K562 (cell line): ENCODE measurements around the gene OSGEP. TPM values are rescaled to one million over a fixed set of nuclear protein-coding genes. Genes with fewer than 3 reads are reported as not detected.

ENCODE experiments used
- ATAC-seq: fragments of 200-7000 bp; cut with Tn5 transposase; 3 replicates; pipeline ENCODE4 v1.9.1; 2020; ENCODE audit warnings: moderate library complexity
- BruUV-seq: library from RNA; stranded (reverse); fragments of 400-500 nt; replicated peaks from 2 replicates; lab custom pipeline; 2021; lab: Mats Ljungman, UMichigan
- CTCF ChIA-PET: fragments of 300-600 bp; formaldehyde crosslinking; extraction: SDS; loops from one replicate; lab custom pipeline; 2021; ENCODE audit warnings: low intra/inter-chr PET ratio; lab: Yijun Ruan, JAX
- POLR2A ChIA-PET: fragments of 300-600, 350-650 bp; sonication (Branson Sonifier 250); formaldehyde crosslinking; extraction: SDS; loops from one replicate; lab custom pipeline; 2021; ENCODE audit warnings: antibody characterized with exemption, inconsistent platforms; lab: Yijun Ruan, JAX
- DNase-seq, 4 experiments: peaks; one replicate each; pipeline versions ENCODE4 v3.0.0 to v3.0.0-alpha.2; 2011 to 2018; ENCODE audit warnings: low spot score in 3 of 4, mixed read lengths in 3 of 4; ENCODE audit errors: extremely low read depth in 1 of 4
- FAIRE-seq: peaks from 2 replicates; lab custom pipeline; 2011; peaks lifted over from hg19 to GRCh38; lab: Jason Lieb, UNC
- H2AFZ ChIP-seq: 2 replicates; pipeline ENCODE4 v1.6.0; 2011; ENCODE audit warnings: low read depth, low read length, control low read depth, inconsistent platforms
- H3K27ac ChIP-seq: fragments of 200-600 bp; 3 replicates; pipeline ENCODE4 v1.8.0; 2011; ENCODE audit warnings: low read depth, mild to moderate bottlenecking, control low read depth, inconsistent platforms, low read length, moderate library complexity, mixed read lengths; ENCODE audit errors: extremely low read depth
- H3K27me3 ChIP-seq, 2 experiments: fragments of 300-600 bp in 1 of 2; 2 replicates in 1 of 2; 3 replicates in 1 of 2; pipeline versions ENCODE4 v1.6.0 to v1.8.0; 2011; ENCODE audit warnings: inconsistent platforms in 2 of 2, low read length in 2 of 2, mild to moderate bottlenecking in 1 of 2, mixed read lengths in 1 of 2, moderate library complexity in 1 of 2; ENCODE audit not compliant: control insufficient read depth in 2 of 2, insufficient read depth in 2 of 2
- H3K36me3 ChIP-seq: fragments of 300-600 bp; 3 replicates; pipeline ENCODE4 v1.8.0; 2011; ENCODE audit warnings: mild to moderate bottlenecking, low read length, inconsistent platforms; ENCODE audit not compliant: control insufficient read depth, insufficient read depth
- H3K4me1 ChIP-seq, 2 experiments: fragments of 200-600 bp in 1 of 2; replicated peaks in 1 of 2; 2 replicates in 1 of 2; 3 replicates in 1 of 2; pipeline versions ENCODE4 v1.5.1 to v1.8.0; 2011; ENCODE audit warnings: inconsistent platforms in 2 of 2, low read length in 2 of 2, mild to moderate bottlenecking in 1 of 2, mixed read lengths in 1 of 2, moderate library complexity in 1 of 2; ENCODE audit not compliant: control insufficient read depth in 2 of 2, insufficient read depth in 2 of 2
- H3K4me2 ChIP-seq: 2 replicates; pipeline ENCODE4 v1.6.1; 2011; ENCODE audit warnings: low read length, control low read depth, inconsistent platforms, mixed read lengths; ENCODE audit not compliant: insufficient read depth
- H3K4me3 ChIP-seq: fragments of 200-600 bp; sonication (generic), shearing (Covaris generic); 2 replicates; pipeline ENCODE4 v1.5.1; 2016; ENCODE audit warnings: control low read depth, inconsistent platforms
- H3K79me2 ChIP-seq: fragments of 200-600 bp; 3 replicates; pipeline ENCODE4 v1.8.0; 2011; ENCODE audit warnings: low read length, inconsistent platforms; ENCODE audit not compliant: control insufficient read depth, insufficient read depth
- H3K9ac ChIP-seq, 2 experiments: 2 replicates each; pipeline versions ENCODE4 v1.6.0 to v1.6.1; 2011; ENCODE audit warnings: low read depth in 2 of 2, low read length in 2 of 2, control low read depth in 1 of 2, inconsistent platforms in 1 of 2, mild to moderate bottlenecking in 1 of 2, mixed read lengths in 1 of 2; ENCODE audit not compliant: insufficient read depth in 1 of 2
- H3K9me1 ChIP-seq: one replicate; pipeline ENCODE4 v1.6.0; 2011; ENCODE audit warnings: inconsistent platforms, mild to moderate bottlenecking, low read length, moderate library complexity; ENCODE audit not compliant: control insufficient read depth, insufficient read depth
- H3K9me3 ChIP-seq: replicated peaks from 2 replicates; pipeline ENCODE4 v1.5.1; 2011; ENCODE audit warnings: low read depth, low read length, inconsistent platforms; ENCODE audit not compliant: control insufficient read depth, insufficient read depth
- H4K20me1 ChIP-seq: replicated peaks from 2 replicates; pipeline ENCODE4 v1.6.1; 2011; ENCODE audit warnings: low read length, inconsistent platforms, mixed read lengths; ENCODE audit not compliant: control insufficient read depth, insufficient read depth
- BDP1 ChIP-seq: IDR thresholded peaks from 3 replicates; pipeline ENCODE4 v1.6.1; 2011; ENCODE audit not compliant: insufficient read length, insufficient read depth
- CBFA2T2 ChIP-seq: fragments of 450-650 bp; conservative IDR thresholded peaks from 2 replicates; pipeline ENCODE4 v1.6.1; 2017; ENCODE audit warnings: mild to moderate bottlenecking
- FOXM1 ChIP-seq, 2 experiments: fragments of 450-650 bp in 1 of 2; sonication (generic) in 1 of 2; formaldehyde crosslinking in 1 of 2; IDR thresholded peaks; 2 replicates each; pipeline versions ENCODE4 v1.6.1 to v1.9.0; 2017 to 2022; ENCODE audit warnings: low read depth in 2 of 2, mild to moderate bottlenecking in 2 of 2, missing genetic modification reagents in 1 of 2, moderate library complexity in 1 of 2
- KAT8 ChIP-seq: fragments of 450-650 bp; IDR thresholded peaks from 2 replicates; pipeline ENCODE4 v1.6.1; 2016; ENCODE audit warnings: low read depth, mild to moderate bottlenecking
- KHSRP ChIP-seq: fragments of 450-650 bp; IDR thresholded peaks from 2 replicates; pipeline ENCODE4 v1.6.1; 2017
- POLR2B ChIP-seq: fragments of 450-650 bp; IDR thresholded peaks from 2 replicates; pipeline ENCODE4 v1.6.1; 2018; ENCODE audit warnings: low read depth; ENCODE audit not compliant: partially characterized antibody
- SAFB ChIP-seq: fragments of 200-400 bp; formaldehyde crosslinking; IDR thresholded peaks from 2 replicates; pipeline ENCODE4 v1.6.1; 2017; ENCODE audit warnings: low read depth, low read length, borderline replicate concordance
- ZNF134 ChIP-seq: fragments of 250-450 bp; sonication (Bioruptor Pico); conservative IDR thresholded peaks from 2 replicates; pipeline ENCODE4 v1.4.0; 2020
- ZNF764 ChIP-seq: fragments of 250-450 bp; sonication (Bioruptor Pico); IDR thresholded peaks from 2 replicates; pipeline ENCODE4 v1.4.0; 2020; ENCODE audit warnings: low read depth, mild to moderate bottlenecking, moderate library complexity
- WGBS: fragments of 100-300 bp; shearing (Covaris generic); methylation state at CpG from one replicate; pipeline ENCODE4 v1.1.6; 2016; ENCODE audit warnings: low coverage, mixed read lengths; ENCODE audit not compliant: insufficient coverage; ENCODE audit errors: missing lambda C conversion rate; 5-methylcytosine and 5-hydroxymethylcytosine counted together
- in situ Hi-C: fragments of 300-500 bp; cut with MboI; formaldehyde crosslinking; loops from 4 replicates; pipeline ENCODE4 v1.15.0; 2018; ENCODE audit warnings: inconsistent platforms, mixed read lengths
- intact Hi-C: fragments of 100-400 bp; cut with micrococcal nuclease; formaldehyde crosslinking; loops from 2 replicates; pipeline ENCODE4 v1.14.2; 2022
- polyA plus RNA-seq, 8 experiments: library from polyadenylated mRNA; depleted of rRNA in 4 of 8; stranded (reverse) in 5 of 8; unstranded in 3 of 8; fragments of >200 nt; fragmentation: Nextera tagmentation in 2 of 8; fragmentation: Illumina TruSeq in 1 of 8; extraction: Ambion mirVana in 2 of 8; extraction: Trizol in 1 of 8; gene quantifications; 2 replicates each; pipeline versions ENCODE4 v1.2.1 to v1.2.3, GENCODE V29; 2011 to 2014; ENCODE audit warnings: inconsistent platforms in 1 of 8, missing spikeins in 1 of 8
- total RNA-seq, 7 experiments: library from RNA; depleted of rRNA in 6 of 7; stranded (reverse); fragments of >200 nt in 6 of 7; fragmentation: Illumina TruSeq in 2 of 7; extraction: Trizol in 2 of 7; gene quantifications; 2 replicates each; pipeline versions ENCODE4 v1.2.1 to v1.2.3, GENCODE V29; 2011 to 2021; ENCODE audit warnings: low replicate concordance in 1 of 7
- TF ChIP-seq, protein P1 (sequence below): fragments of 200-800 bp; sonication (Bioruptor generic); IDR thresholded peaks from 2 replicates; pipeline ENCODE4 v1.6.1; 2017; ENCODE audit warnings: missing genetic modification characterization, missing compliant biosample characterization
- TF ChIP-seq, protein P2 (sequence below): fragments of 450-650 bp; IDR thresholded peaks from 2 replicates; pipeline ENCODE4 v1.6.1; 2016; ENCODE audit warnings: antibody characterized with exemption
- TF ChIP-seq, protein P3 (sequence below): sonication (generic); formaldehyde crosslinking; IDR thresholded peaks from 2 replicates; pipeline ENCODE4 v1.8.0; 2022; ENCODE audit warnings: mild to moderate bottlenecking, missing genetic modification reagents

Gene OSGEP
- total and polyA plus RNA-seq, 9 of the 15 experiments (the other 6 are each of a cell fraction or from before 2014, with no cell fraction given), result 32.1 to 59.2 (median 44.1) TPM

DNA sequence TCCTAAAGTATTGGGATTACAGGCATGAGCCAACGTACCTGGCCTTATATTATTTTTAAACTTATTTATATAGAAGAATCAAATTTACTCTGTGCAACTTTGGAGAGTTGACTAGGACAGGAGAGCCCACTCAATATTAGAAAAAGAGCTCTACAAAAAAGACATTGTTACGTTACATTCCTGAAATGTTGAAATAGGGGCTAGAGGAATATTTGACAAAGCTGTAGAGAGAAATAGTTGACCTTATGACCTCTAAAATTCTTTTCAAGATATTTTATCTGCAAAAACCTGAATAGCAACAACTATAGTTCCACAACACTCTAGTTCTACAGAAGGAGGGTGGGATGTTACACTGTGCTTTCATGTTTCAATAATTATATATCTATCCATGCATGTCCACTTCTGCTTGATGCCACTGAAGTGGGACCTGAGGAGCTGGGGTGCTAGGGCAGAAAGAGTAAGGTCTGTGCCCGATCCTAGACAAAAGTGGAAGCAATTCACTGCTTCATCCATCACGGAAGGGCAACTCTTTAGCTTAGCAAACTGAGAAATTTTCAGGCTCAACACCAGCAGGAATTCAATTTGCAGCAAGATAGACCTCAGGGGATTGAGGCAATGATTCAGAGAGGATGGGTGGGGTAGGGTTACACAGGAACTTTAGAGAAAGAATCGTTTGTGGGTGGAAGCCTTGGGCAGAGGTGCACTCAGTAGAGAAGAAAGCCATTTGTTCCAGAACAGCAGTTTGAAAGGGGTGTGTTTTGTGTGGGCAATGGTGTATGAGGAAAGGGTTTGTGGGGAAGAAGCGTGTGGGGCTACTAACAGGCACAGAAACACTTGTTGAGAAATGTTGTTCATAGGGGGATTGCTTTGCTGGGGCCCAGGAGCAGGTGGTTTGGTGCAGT lies 34.7 kb upstream of the OSGEP start:
- peaks cover 19 to 45% of the 10 kb centered on the region in 2 experiments; a peak in 3 of 5 replicates for H3K4me1 ChIP-seq
- no peaks in the 10 kb centered on the region for H3K79me2 ChIP-seq
- H3K9me1 ChIP-seq, result no peaks in the 10 kb centered on the region
- H3K36me3 ChIP-seq, result no peaks in the 10 kb centered on the region
- H3K27me3 ChIP-seq, result no peaks in the 10 kb centered on the region
- intact Hi-C loops (no loop called here), in situ Hi-C loops (no loop called here)
- no TSS peak for BruUV-seq
- no peak overlapping the region for H3K4me3 ChIP-seq
- H3K27ac ChIP-seq, result peak overlapping the region; percentile 21; the same call in 1 of the 3 replicates
- no peak for DNase-seq
- no peak for TF ChIP-seq ZNF764 (CRISPR knock-in tag)
- TF ChIP-seq ZNF134 (CRISPR knock-in tag), result no peak
- TF ChIP-seq, protein P1, sequence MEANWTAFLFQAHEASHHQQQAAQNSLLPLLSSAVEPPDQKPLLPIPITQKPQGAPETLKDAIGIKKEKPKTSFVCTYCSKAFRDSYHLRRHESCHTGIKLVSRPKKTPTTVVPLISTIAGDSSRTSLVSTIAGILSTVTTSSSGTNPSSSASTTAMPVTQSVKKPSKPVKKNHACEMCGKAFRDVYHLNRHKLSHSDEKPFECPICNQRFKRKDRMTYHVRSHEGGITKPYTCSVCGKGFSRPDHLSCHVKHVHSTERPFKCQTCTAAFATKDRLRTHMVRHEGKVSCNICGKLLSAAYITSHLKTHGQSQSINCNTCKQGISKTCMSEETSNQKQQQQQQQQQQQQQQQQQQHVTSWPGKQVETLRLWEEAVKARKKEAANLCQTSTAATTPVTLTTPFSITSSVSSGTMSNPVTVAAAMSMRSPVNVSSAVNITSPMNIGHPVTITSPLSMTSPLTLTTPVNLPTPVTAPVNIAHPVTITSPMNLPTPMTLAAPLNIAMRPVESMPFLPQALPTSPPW, result no peak
- no peak for TF ChIP-seq KHSRP
- TF ChIP-seq CBFA2T2, result no peak
- TF ChIP-seq, protein P2, sequence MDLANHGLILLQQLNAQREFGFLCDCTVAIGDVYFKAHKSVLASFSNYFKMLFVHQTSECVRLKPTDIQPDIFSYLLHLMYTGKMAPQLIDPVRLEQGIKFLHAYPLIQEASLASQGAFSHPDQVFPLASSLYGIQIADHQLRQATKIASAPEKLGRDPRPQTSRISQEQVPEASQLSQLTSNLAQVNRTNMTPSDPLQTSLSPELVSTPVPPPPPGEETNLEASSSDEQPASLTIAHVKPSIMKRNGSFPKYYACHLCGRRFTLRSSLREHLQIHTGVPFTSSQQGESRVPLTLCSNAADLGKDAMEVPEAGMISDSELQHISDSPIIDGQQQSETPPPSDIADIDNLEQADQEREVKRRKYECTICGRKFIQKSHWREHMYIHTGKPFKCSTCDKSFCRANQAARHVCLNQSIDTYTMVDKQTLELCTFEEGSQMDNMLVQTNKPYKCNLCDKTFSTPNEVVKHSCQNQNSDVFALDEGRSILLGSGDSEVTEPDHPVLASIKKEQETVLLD, result no peak
- TF ChIP-seq KAT8, result no peak
- TF ChIP-seq, protein P3, sequence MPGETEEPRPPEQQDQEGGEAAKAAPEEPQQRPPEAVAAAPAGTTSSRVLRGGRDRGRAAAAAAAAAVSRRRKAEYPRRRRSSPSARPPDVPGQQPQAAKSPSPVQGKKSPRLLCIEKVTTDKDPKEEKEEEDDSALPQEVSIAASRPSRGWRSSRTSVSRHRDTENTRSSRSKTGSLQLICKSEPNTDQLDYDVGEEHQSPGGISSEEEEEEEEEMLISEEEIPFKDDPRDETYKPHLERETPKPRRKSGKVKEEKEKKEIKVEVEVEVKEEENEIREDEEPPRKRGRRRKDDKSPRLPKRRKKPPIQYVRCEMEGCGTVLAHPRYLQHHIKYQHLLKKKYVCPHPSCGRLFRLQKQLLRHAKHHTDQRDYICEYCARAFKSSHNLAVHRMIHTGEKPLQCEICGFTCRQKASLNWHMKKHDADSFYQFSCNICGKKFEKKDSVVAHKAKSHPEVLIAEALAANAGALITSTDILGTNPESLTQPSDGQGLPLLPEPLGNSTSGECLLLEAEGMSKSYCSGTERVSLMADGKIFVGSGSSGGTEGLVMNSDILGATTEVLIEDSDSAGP, result no peak
- TF ChIP-seq FOXM1 (IDR thresholded peaks at IDR 0.05; ENCODE audit: low read depth), result no peak
- no peak for TF ChIP-seq FOXM1 (CRISPR knock-in tag; IDR thresholded peaks at IDR 0.05; ENCODE audit: low read depth)
- no peak for TF ChIP-seq POLR2B
- TF ChIP-seq SAFB, result no peak
- TF ChIP-seq BDP1, result no peak
- H3K4me2 ChIP-seq, result no peak overlapping the region
- ChIA-PET CTCF (no interaction called here), POLR2A (interaction anchor here (0.6 to 1.5 kb wide), 3 partner anchors 11 to 147 kb away, joined by 3 to 5 read pairs (median 3); partner anchors contain the start of gene PNP)
- H3K9me3 ChIP-seq, result no peaks in the 10 kb centered on the region
- peak overlapping the region in 1 of 2 experiments; percentile 60; a peak in 1 of 4 replicates for H3K9ac ChIP-seq
- FAIRE-seq, result no peak
- WGBS, result 42% methylated on average over 6 of the region's 6 CpGs
- H4K20me1 ChIP-seq, result no peaks in the 10 kb centered on the region
- peak; percentile 50 for ATAC-seq
- peak overlapping the region; percentile 99 for H2AFZ ChIP-seq
